Nephron (organoid): ENCODE results near the gene PIM2.

Experiments used
- H3K27ac Mint-ChIP-seq, 3 experiments: 2 replicates each; pipeline ENCODE4 v1.8.0; 2020; ENCODE audit warnings: mixed read lengths in 3 of 3, mild to moderate bottlenecking in 2 of 3, moderate library complexity in 1 of 3
- H3K27me3 Mint-ChIP-seq: 2 replicates; pipeline ENCODE4 v1.8.0; 2021; ENCODE audit warnings: low read depth, mild to moderate bottlenecking, moderate library complexity, mixed read lengths
- H3K36me3 Mint-ChIP-seq: 2 replicates; pipeline ENCODE4 v1.8.0; 2020; ENCODE audit warnings: low read depth, mixed read lengths
- H3K4me1 Mint-ChIP-seq: 2 replicates; pipeline ENCODE4 v1.8.0; 2020; ENCODE audit warnings: mixed read lengths
- H3K4me3 Mint-ChIP-seq, 3 experiments: 2 replicates each; pipeline ENCODE4 v1.8.0; 2020; ENCODE audit warnings: mild to moderate bottlenecking in 3 of 3, mixed read lengths in 3 of 3, moderate library complexity in 2 of 3
- H3K9me3 Mint-ChIP-seq: 2 replicates; pipeline ENCODE4 v1.8.0; 2020; ENCODE audit warnings: mixed read lengths
- CTCF ChIP-seq, 3 experiments: fragments of 200-600 bp; sonication (generic); IDR thresholded peaks; one replicate each; pipeline ENCODE4 v1.5.0; 2021; ENCODE audit warnings: antibody characterized with exemption in 3 of 3; ENCODE audit not compliant: unreplicated experiment in 3 of 3

PIM2 gene

DNA sequence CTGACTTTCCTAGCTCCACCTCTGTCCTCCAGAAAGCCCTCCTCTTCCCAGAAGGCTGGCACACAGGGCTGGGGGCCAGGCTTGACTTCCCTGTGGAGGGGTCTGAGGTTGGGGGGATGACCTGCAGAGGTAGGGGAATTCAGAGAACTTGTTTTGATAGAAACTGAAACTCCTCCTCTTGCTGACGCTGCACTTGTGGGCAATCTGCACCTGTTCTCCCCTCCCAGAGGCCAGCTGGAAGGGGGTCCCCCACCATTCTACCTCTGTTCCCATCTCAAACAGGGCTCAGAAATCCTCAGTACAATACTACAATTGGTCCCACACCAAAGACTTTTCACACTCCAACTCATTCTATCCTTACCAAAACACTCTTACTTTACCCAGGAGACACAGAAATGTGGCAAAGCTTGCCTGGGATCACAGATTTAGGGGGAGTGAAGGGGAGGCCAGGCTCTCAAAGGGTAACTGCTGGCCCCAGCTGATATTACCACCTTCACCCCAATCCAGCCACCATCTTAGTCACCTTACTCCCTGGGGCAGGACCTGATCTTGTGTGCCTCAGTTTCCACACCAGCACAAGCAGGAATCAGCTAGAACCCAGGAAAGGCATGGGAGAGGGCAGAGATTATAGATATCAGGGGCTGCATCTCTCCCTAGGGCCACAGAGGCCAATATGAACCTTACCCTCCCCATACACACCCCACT, 20.0 kb upstream of the PIM2 start:
- peak overlapping the region in 1 of 3 experiments; percentile 2 for H3K27ac Mint-ChIP-seq
- no peak overlapping the region for H3K4me3 Mint-ChIP-seq
- peaks cover 9% of the 10 kb centered on the region for H3K9me3 Mint-ChIP-seq
- H3K36me3 Mint-ChIP-seq: peaks cover 40% of the 10 kb centered on the region
- no peak for TF ChIP-seq CTCF (IDR thresholded peaks at IDR 0.05; ENCODE audit: unreplicated experiment in 3 of 3)
- no peaks in the 10 kb centered on the region for H3K27me3 Mint-ChIP-seq
- peaks cover 7% of the 10 kb centered on the region for H3K4me1 Mint-ChIP-seq

DNA sequence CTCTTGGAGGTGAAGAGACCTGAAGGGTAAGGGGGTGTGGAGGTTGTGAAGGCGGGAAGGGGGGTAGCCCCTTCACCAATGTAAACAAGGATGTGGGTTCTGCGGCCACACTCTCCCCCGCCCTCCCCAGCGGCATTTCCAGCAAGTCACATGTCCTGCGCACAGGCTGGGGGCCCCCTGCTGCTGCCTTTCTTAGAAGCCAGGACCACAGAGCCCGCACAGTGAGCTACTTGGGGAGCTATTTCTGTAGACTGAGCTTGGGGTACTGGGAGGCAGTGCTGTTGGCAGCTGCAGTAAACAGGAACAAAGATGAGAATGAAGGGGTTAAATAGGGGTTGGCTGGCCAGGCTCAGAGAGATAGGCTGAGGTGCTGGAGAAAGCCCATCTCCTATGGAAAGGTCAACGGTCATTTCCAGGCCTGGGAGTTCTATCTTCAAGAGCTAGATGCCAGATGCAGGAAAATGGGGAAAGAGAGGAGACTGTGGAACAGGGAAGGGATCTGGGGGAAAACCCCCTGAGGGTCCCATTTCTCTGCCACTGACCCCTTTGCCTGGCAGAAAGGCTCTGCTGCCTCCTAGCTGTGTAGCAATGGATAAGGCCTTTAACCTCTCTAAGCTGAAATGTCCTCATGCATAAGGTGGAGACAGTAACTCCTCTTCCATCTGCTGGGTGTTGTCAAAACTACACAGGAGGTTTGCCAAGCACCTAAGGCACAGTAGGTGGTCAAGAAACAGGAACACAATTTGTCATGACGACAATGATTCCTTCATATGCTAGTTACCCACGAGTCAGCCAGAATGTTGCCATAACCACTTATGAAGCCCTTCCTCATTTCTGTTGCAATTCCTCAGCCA, 18.5 kb upstream of the PIM2 start:
- H3K27ac Mint-ChIP-seq: no peak overlapping the region
- H3K27me3 Mint-ChIP-seq: no peaks in the 10 kb centered on the region
- peaks cover 7% of the 10 kb centered on the region for H3K4me1 Mint-ChIP-seq
- no peak overlapping the region for H3K4me3 Mint-ChIP-seq
- no peak for TF ChIP-seq CTCF (IDR thresholded peaks at IDR 0.05; ENCODE audit: unreplicated experiment in 3 of 3)
- peaks cover 39% of the 10 kb centered on the region for H3K36me3 Mint-ChIP-seq
- H3K9me3 Mint-ChIP-seq: peaks cover 13% of the 10 kb centered on the region

DNA sequence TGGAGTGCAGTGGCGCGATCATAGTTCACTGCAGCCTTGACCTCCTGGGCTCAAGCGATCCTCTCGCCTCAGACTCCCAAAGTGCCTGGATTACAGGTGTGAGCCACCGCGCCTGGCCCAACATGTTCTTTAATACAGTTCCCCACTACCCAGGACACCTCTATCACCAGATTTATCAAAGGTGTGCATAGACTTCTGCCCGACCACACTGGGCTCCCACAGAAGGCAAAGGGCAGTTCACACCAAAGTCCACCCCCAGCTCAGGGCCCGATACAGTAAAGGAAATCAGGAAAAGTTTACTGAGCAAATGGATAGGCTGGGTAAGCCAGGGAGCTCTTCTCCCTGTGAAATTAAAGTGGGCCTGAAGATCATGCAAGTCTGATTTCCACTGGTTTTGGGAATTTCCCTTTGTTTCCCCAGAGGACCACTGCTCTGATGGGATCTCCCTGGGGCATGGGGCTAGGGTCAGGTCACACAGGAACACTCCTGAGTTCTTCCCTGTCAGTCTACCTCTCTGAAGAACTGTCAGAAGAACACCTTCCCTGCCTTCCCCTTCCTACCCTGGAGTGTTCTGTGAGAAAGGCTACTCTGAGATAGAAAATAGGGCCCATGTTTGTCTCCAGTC, 17.7 kb upstream of the PIM2 start:
- no peak overlapping the region for H3K4me3 Mint-ChIP-seq
- peaks cover 33% of the 10 kb centered on the region for H3K36me3 Mint-ChIP-seq
- no peak for TF ChIP-seq CTCF (IDR thresholded peaks at IDR 0.05; ENCODE audit: unreplicated experiment in 3 of 3)
- H3K4me1 Mint-ChIP-seq: peaks cover 7% of the 10 kb centered on the region
- peaks cover 13% of the 10 kb centered on the region for H3K9me3 Mint-ChIP-seq
- no peaks in the 10 kb centered on the region for H3K27me3 Mint-ChIP-seq
- H3K27ac Mint-ChIP-seq: no peak overlapping the region

- Mint-ChIP-seq H3K27ac (no peak overlapping the region), H3K4me3 (no peak overlapping the region), H3K4me1 (peaks cover 7% of the 10 kb centered on the region), H3K27me3 (no peaks in the 10 kb centered on the region), H3K9me3 (peaks cover 13% of the 10 kb centered on the region), H3K36me3 (peaks cover 39% of the 10 kb centered on the region)
- TF ChIP-seq CTCF (IDR thresholded peaks at IDR 0.05; ENCODE audit: unreplicated experiment in 3 of 3): no peak
These were observed 16.5 kb upstream of the PIM2 start for GRCh38 chrX:48935301-48935670.

- no peak overlapping the region for H3K4me3 Mint-ChIP-seq
- H3K27me3 Mint-ChIP-seq: no peaks in the 10 kb centered on the region
- H3K9me3 Mint-ChIP-seq: peaks cover 15% of the 10 kb centered on the region
These were observed 15.9 kb upstream of the PIM2 start for GRCh38 chrX:48934581-48935300.

More at GRCh38 chrX:48934581-48935300, 15.9 kb upstream of the PIM2 start:
- Mint-ChIP-seq H3K27ac (no peak overlapping the region), H3K36me3 (peaks cover 43% of the 10 kb centered on the region), H3K4me1 (peaks cover 7% of the 10 kb centered on the region)
- no peak for TF ChIP-seq CTCF (IDR thresholded peaks at IDR 0.05; ENCODE audit: unreplicated experiment in 3 of 3)
